Measurements from ENCODE around the gene GCN1. TPM values are rescaled to one million over a fixed set of nuclear protein-coding genes. Genes with fewer than 3 reads are reported as not detected.
A peak's percentile ranks its signal among the peaks of the same experiment; 100 is the strongest.

GCN1 gene
- total RNA-seq, 2 donors from 2014 or later: 150 to 163 TPM

- DNase-seq: peak in 1 of 3 donors; percentile 12
- H3K9me3 ChIP-seq (ENCODE audit: control insufficient read depth, low read length, poor library complexity, severe bottlenecking): no peaks in the 10 kb centered on the region
- Mint-ChIP-seq H3K27ac (peak within 1 kb of the TSS; percentile 92), H3K4me1 (peaks cover 66% of the 10 kb centered on the region), H3K4me3 (peak within 1 kb of the TSS; percentile 97), H3K36me3 (ENCODE audit: low read depth) (peaks cover 8% of the 10 kb centered on the region), H3K27me3 (no peaks in the 10 kb centered on the region)
- no peak for ATAC-seq
These were observed 78.1 kb downstream of the GCN1 start, which contains the start of gene RAB35 for GRCh38 chr12:120116441-120116791. Gene RAB35 (minus strand): TSS chr12:120116753. CDS start chr12:120116650, 103 bp downstream.

GRCh38 chr12:120115692-120116440 lies 78.6 kb downstream of the GCN1 start:
- Mint-ChIP-seq H3K4me3 (peak overlapping the region; percentile 97), H3K27me3 (no peaks in the 10 kb centered on the region), H3K36me3 (ENCODE audit: low read depth) (peaks cover 8% of the 10 kb centered on the region), H3K27ac (peak overlapping the region; percentile 92), H3K4me1 (peaks cover 64% of the 10 kb centered on the region)
- ATAC-seq (no peak), DNase-seq (no peak)
- no peaks in the 10 kb centered on the region for H3K9me3 ChIP-seq (ENCODE audit: control insufficient read depth, low read length, poor library complexity, severe bottlenecking)

- peak overlapping the region; percentile 92 for H3K27ac Mint-ChIP-seq
- no peak for ATAC-seq
- peaks cover 66% of the 10 kb centered on the region for H3K4me1 Mint-ChIP-seq
- no peak for DNase-seq
- H3K36me3 Mint-ChIP-seq (ENCODE audit: low read depth): peaks cover 8% of the 10 kb centered on the region
- H3K4me3 Mint-ChIP-seq: peak overlapping the region; percentile 97
- no peaks in the 10 kb centered on the region for H3K9me3 ChIP-seq (ENCODE audit: control insufficient read depth, low read length, poor library complexity, severe bottlenecking)
- no peaks in the 10 kb centered on the region for H3K27me3 Mint-ChIP-seq
These were observed 79.4 kb downstream of the GCN1 start for GRCh38 chr12:120115066-120115465.

GRCh38 chr12:120110550-120111501 lies 83.7 kb downstream of the GCN1 start:
- peak overlapping the region; percentile 86 for H3K27ac Mint-ChIP-seq
- no peaks in the 10 kb centered on the region for H3K27me3 Mint-ChIP-seq
- ATAC-seq: peak; percentile 86
- peak overlapping the region; percentile 86 for H3K4me3 Mint-ChIP-seq
- H3K4me1 Mint-ChIP-seq: peaks cover 52% of the 10 kb centered on the region
- H3K36me3 Mint-ChIP-seq (ENCODE audit: low read depth): peaks cover 10% of the 10 kb centered on the region
- H3K9me3 ChIP-seq (ENCODE audit: control insufficient read depth, low read length, poor library complexity, severe bottlenecking): no peaks in the 10 kb centered on the region
- peak in 2 of 3 donors; percentile 30 to 32 for DNase-seq

- H3K4me3 Mint-ChIP-seq: peak overlapping the region; percentile 86
- ATAC-seq (no peak), DNase-seq (no peak)
- H3K27ac Mint-ChIP-seq: peak overlapping the region; percentile 86
- peaks cover 4% of the 10 kb centered on the region for H3K36me3 Mint-ChIP-seq (ENCODE audit: low read depth)
- H3K27me3 Mint-ChIP-seq: no peaks in the 10 kb centered on the region
- no peaks in the 10 kb centered on the region for H3K9me3 ChIP-seq (ENCODE audit: control insufficient read depth, low read length, poor library complexity, severe bottlenecking)
- peaks cover 46% of the 10 kb centered on the region for H3K4me1 Mint-ChIP-seq
These were observed 84.8 kb downstream of the GCN1 start for GRCh38 chr12:120109570-120110267.

- Mint-ChIP-seq H3K4me1 (peaks cover 31% of the 10 kb centered on the region), H3K4me3 (no peak overlapping the region), H3K36me3 (ENCODE audit: low read depth) (peaks cover 2% of the 10 kb centered on the region), H3K27ac (no peak overlapping the region), H3K27me3 (no peaks in the 10 kb centered on the region)
- H3K9me3 ChIP-seq (ENCODE audit: control insufficient read depth, low read length, poor library complexity, severe bottlenecking): no peaks in the 10 kb centered on the region
- DNase-seq: no peak
- ATAC-seq: no peak
These were observed 88.4 kb downstream of the GCN1 start for GRCh38 chr12:120106151-120106550.

GRCh38 chr12:120103371-120103770 lies 91.1 kb downstream of the GCN1 start:
- H3K27me3 Mint-ChIP-seq: no peaks in the 10 kb centered on the region
- DNase-seq: no peak
- H3K4me1 Mint-ChIP-seq: peaks cover 18% of the 10 kb centered on the region
- ATAC-seq: no peak
- H3K36me3 Mint-ChIP-seq (ENCODE audit: low read depth): peaks cover 2% of the 10 kb centered on the region
- H3K27ac Mint-ChIP-seq: peak overlapping the region; percentile 16
- no peak overlapping the region for H3K4me3 Mint-ChIP-seq
- H3K9me3 ChIP-seq (ENCODE audit: control insufficient read depth, low read length, poor library complexity, severe bottlenecking): no peaks in the 10 kb centered on the region

- Mint-ChIP-seq H3K4me3 (no peak overlapping the region), H3K36me3 (ENCODE audit: low read depth) (peaks cover 2% of the 10 kb centered on the region), H3K4me1 (peaks cover 18% of the 10 kb centered on the region), H3K27ac (peak overlapping the region; percentile 16), H3K27me3 (no peaks in the 10 kb centered on the region)
- ATAC-seq (no peak), DNase-seq (no peak)
- no peaks in the 10 kb centered on the region for H3K9me3 ChIP-seq (ENCODE audit: control insufficient read depth, low read length, poor library complexity, severe bottlenecking)
These were observed 91.5 kb downstream of the GCN1 start for GRCh38 chr12:120103044-120103338.

GRCh38 chr12:120102189-120103043 lies 92.1 kb downstream of the GCN1 start:
- peaks cover 18% of the 10 kb centered on the region for H3K4me1 Mint-ChIP-seq
- no peaks in the 10 kb centered on the region for H3K27me3 Mint-ChIP-seq
- peak overlapping the region; percentile 60 for H3K27ac Mint-ChIP-seq
- H3K9me3 ChIP-seq (ENCODE audit: control insufficient read depth, low read length, poor library complexity, severe bottlenecking): no peaks in the 10 kb centered on the region
- ATAC-seq (no peak), DNase-seq (no peak)
- peak overlapping the region; percentile 78 for H3K4me3 Mint-ChIP-seq
- no peaks in the 10 kb centered on the region for H3K36me3 Mint-ChIP-seq (ENCODE audit: low read depth)

GRCh38 chr12:120101617-120102016 lies 92.9 kb downstream of the GCN1 start:
- Mint-ChIP-seq H3K4me3 (peak overlapping the region; percentile 78), H3K36me3 (ENCODE audit: low read depth) (no peaks in the 10 kb centered on the region), H3K4me1 (peaks cover 18% of the 10 kb centered on the region), H3K27ac (peak overlapping the region; percentile 60), H3K27me3 (no peaks in the 10 kb centered on the region)
- no peaks in the 10 kb centered on the region for H3K9me3 ChIP-seq (ENCODE audit: control insufficient read depth, low read length, poor library complexity, severe bottlenecking)
- ATAC-seq: no peak
- DNase-seq: no peak

- Mint-ChIP-seq H3K27me3 (no peaks in the 10 kb centered on the region), H3K27ac (peak overlapping the region; percentile 60), H3K4me3 (peak overlapping the region; percentile 78), H3K4me1 (peaks cover 18% of the 10 kb centered on the region), H3K36me3 (ENCODE audit: low read depth) (no peaks in the 10 kb centered on the region)
- ATAC-seq (no peak), DNase-seq (no peak)
- no peaks in the 10 kb centered on the region for H3K9me3 ChIP-seq (ENCODE audit: control insufficient read depth, low read length, poor library complexity, severe bottlenecking)
These were observed 93.3 kb downstream of the GCN1 start for GRCh38 chr12:120101182-120101581.

GRCh38 chr12:120100630-120101029 lies 93.9 kb downstream of the GCN1 start:
- no peak for ATAC-seq
- H3K27ac Mint-ChIP-seq: peak overlapping the region; percentile 60
- H3K4me3 Mint-ChIP-seq: peak overlapping the region; percentile 9
- no peaks in the 10 kb centered on the region for H3K9me3 ChIP-seq (ENCODE audit: control insufficient read depth, low read length, poor library complexity, severe bottlenecking)
- H3K27me3 Mint-ChIP-seq: no peaks in the 10 kb centered on the region
- no peak for DNase-seq
- no peaks in the 10 kb centered on the region for H3K36me3 Mint-ChIP-seq (ENCODE audit: low read depth)
- H3K4me1 Mint-ChIP-seq: peaks cover 18% of the 10 kb centered on the region

Measured in T-helper 17 cell (primary cell).